Panc1 (cell line): ENCODE measurements around the gene MACROD2.

Experiments used
- CTCF ChIP-seq: fragments of 450-650 bp; IDR thresholded peaks from 2 replicates; pipeline ENCODE4 v1.5.1; 2017; ENCODE audit warnings: mild to moderate bottlenecking
- POLR2AphosphoS5 ChIP-seq: IDR thresholded peaks from 2 replicates; pipeline ENCODE4 v1.6.1; 2012; ENCODE audit warnings: mild to moderate bottlenecking, low read depth, low read length, moderate library complexity
- TF ChIP-seq, protein P1 (sequence below), 2 experiments: IDR thresholded peaks; 2 replicates each; pipeline ENCODE4 v1.6.1; 2011 to 2012; ENCODE audit warnings: low read depth in 2 of 2, control low read depth in 1 of 2, low read length in 1 of 2, mild to moderate bottlenecking in 1 of 2, moderate library complexity in 1 of 2; ENCODE audit not compliant: insufficient read depth in 1 of 2

- TF ChIP-seq CTCF, result no peak
- TF ChIP-seq, protein P1, sequence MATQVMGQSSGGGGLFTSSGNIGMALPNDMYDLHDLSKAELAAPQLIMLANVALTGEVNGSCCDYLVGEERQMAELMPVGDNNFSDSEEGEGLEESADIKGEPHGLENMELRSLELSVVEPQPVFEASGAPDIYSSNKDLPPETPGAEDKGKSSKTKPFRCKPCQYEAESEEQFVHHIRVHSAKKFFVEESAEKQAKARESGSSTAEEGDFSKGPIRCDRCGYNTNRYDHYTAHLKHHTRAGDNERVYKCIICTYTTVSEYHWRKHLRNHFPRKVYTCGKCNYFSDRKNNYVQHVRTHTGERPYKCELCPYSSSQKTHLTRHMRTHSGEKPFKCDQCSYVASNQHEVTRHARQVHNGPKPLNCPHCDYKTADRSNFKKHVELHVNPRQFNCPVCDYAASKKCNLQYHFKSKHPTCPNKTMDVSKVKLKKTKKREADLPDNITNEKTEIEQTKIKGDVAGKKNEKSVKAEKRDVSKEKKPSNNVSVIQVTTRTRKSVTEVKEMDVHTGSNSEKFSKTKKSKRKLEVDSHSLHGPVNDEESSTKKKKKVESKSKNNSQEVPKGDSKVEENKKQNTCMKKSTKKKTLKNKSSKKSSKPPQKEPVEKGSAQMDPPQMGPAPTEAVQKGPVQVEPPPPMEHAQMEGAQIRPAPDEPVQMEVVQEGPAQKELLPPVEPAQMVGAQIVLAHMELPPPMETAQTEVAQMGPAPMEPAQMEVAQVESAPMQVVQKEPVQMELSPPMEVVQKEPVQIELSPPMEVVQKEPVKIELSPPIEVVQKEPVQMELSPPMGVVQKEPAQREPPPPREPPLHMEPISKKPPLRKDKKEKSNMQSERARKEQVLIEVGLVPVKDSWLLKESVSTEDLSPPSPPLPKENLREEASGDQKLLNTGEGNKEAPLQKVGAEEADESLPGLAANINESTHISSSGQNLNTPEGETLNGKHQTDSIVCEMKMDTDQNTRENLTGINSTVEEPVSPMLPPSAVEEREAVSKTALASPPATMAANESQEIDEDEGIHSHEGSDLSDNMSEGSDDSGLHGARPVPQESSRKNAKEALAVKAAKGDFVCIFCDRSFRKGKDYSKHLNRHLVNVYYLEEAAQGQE (IDR thresholded peaks at IDR 0.05; ENCODE audit: insufficient read depth in 1 of 2, low read depth in 2 of 2, low read length in 1 of 2), result no peak
- TF ChIP-seq POLR2AphosphoS5, result no peak
Measured at GRCh38 chr20:15200147-15200565, 1204.8 kb downstream of the MACROD2 start.
